HEK293T (cell line): ENCODE results near the gene SFXN3.
A peak's percentile ranks its signal among the peaks of the same experiment; 100 is the strongest.

Source experiments
- CTCF ChIA-PET: fragments of 350-600 bp; formaldehyde crosslinking; extraction: SDS; loops from one replicate; lab custom pipeline; 2021; ENCODE audit warnings: antibody characterized with exemption, inconsistent platforms; lab: Yijun Ruan, JAX
- POLR2A ChIA-PET: fragments of 350-600 bp; formaldehyde crosslinking; extraction: SDS; loops from one replicate; lab custom pipeline; 2020; ENCODE audit warnings: antibody characterized with exemption, inconsistent platforms; lab: Yijun Ruan, JAX
- DNase-seq: peaks from one replicate; pipeline ENCODE4 v3.0.0; 2012; ENCODE audit warnings: mixed read lengths; ENCODE audit errors: extremely low spot score
- ARNT ChIP-seq: fragments of 450-650 bp; IDR thresholded peaks from 2 replicates; pipeline ENCODE4 v1.6.1; 2017; ENCODE audit warnings: mild to moderate bottlenecking
- BHLHE40 ChIP-seq: fragments of 450-650 bp; IDR thresholded peaks from 2 replicates; pipeline ENCODE4 v1.6.1; 2016; ENCODE audit warnings: mild to moderate bottlenecking, moderate library complexity, borderline replicate concordance
- CTBP1 ChIP-seq: fragments of 450-650 bp; IDR thresholded peaks from 2 replicates; pipeline ENCODE4 v1.6.1; 2016; ENCODE audit warnings: borderline replicate concordance
- ELF4 ChIP-seq: fragments of 450-650 bp; IDR thresholded peaks from 2 replicates; pipeline ENCODE4 v1.6.1; 2017; ENCODE audit warnings: antibody characterized with exemption
- FOXA1 ChIP-seq: fragments of 450-650 bp; IDR thresholded peaks from 2 replicates; pipeline ENCODE4 v1.6.1; 2016; ENCODE audit warnings: mild to moderate bottlenecking
- FOXK2 ChIP-seq: fragments of 450-650 bp; IDR thresholded peaks from 2 replicates; pipeline ENCODE4 v1.6.1; 2016; ENCODE audit warnings: mild to moderate bottlenecking
- FOXM1 ChIP-seq: fragments of 450-650 bp; IDR thresholded peaks from 2 replicates; pipeline ENCODE4 v1.6.1; 2017; ENCODE audit warnings: mild to moderate bottlenecking, borderline replicate concordance
- HDGF ChIP-seq: fragments of 450-650 bp; IDR thresholded peaks from 2 replicates; pipeline ENCODE4 v1.6.1; 2017; ENCODE audit warnings: antibody characterized with exemption, borderline replicate concordance
- L3MBTL2 ChIP-seq: fragments of 450-650 bp; conservative IDR thresholded peaks from 2 replicates; pipeline ENCODE4 v1.6.1; 2016; ENCODE audit warnings: mild to moderate bottlenecking
- LEF1 ChIP-seq: fragments of 450-650 bp; IDR thresholded peaks from 2 replicates; pipeline ENCODE4 v1.6.1; 2017; ENCODE audit warnings: mild to moderate bottlenecking, borderline replicate concordance
- NFRKB ChIP-seq: fragments of 450-650 bp; IDR thresholded peaks from 2 replicates; pipeline ENCODE4 v1.6.1; 2016; ENCODE audit warnings: mild to moderate bottlenecking, moderate library complexity
- PKNOX1 ChIP-seq: fragments of 450-650 bp; IDR thresholded peaks from 2 replicates; pipeline ENCODE4 v1.6.1; 2016
- SP1 ChIP-seq: fragments of 450-650 bp; IDR thresholded peaks from 2 replicates; pipeline ENCODE4 v1.6.1; 2017
- SUZ12 ChIP-seq: fragments of 450-650 bp; IDR thresholded peaks from 2 replicates; pipeline ENCODE4 v1.6.1; 2016; ENCODE audit warnings: mild to moderate bottlenecking
- TARDBP ChIP-seq: fragments of 450-650 bp; IDR thresholded peaks from 2 replicates; pipeline ENCODE4 v1.6.1; 2016
- ZNF384 ChIP-seq: fragments of 450-650 bp; IDR thresholded peaks from 2 replicates; pipeline ENCODE4 v1.6.1; 2016

The SFXN3 gene

GRCh38 chr10:101031128-101031795 is at the start of gene SFXN3, which contains the start of gene PDZD7:
Gene SFXN3, plus strand, starts transcription at chr10:101031234. Its CDS starts 3,461 bp downstream, at chr10:101034695.
Gene PDZD7, minus strand, starts transcription at chr10:101031129. Its CDS starts 910 bp downstream, at chr10:101030219.
- peak; percentile 100 for DNase-seq
- POLR2A ChIA-PET = interaction anchor here (0.8 to 3.9 kb wide), 7 partner anchors 8 to 111 kb away, joined by 3 to 30 read pairs (median 9); partner anchors contain the start of gene KAZALD1
- TF ChIP-seq FOXK2 (no peak), PKNOX1 (peak; percentile 100), TARDBP (no peak), ZNF384 (no peak)
- CTCF ChIA-PET = interaction anchor here (0.7 to 6.8 kb wide), 8 partner anchors 10 to 64 kb away, joined by 3 to 35 read pairs (median 4); no protein-coding TSS in a partner anchor

- ChIA-PET CTCF (no interaction called here), POLR2A (no interaction called here)
- TF ChIP-seq ARNT = no peak
- TF ChIP-seq ELF4 = no peak
- no peak for TF ChIP-seq ZNF384
- no peak for TF ChIP-seq FOXA1
- TF ChIP-seq LEF1 = no peak
- no peak for TF ChIP-seq PKNOX1
- no peak for TF ChIP-seq NFRKB
- TF ChIP-seq TARDBP = no peak
- TF ChIP-seq CTBP1 = no peak
- TF ChIP-seq BHLHE40 = no peak
- TF ChIP-seq FOXM1 = no peak
- TF ChIP-seq SP1 = no peak
- no peak for TF ChIP-seq HDGF
- DNase-seq = no peak
Measured at GRCh38 chr10:100982916-100983830, 47.9 kb upstream of the SFXN3 start.

- ChIA-PET POLR2A (no interaction called here), CTCF (no interaction called here)
- no peak for DNase-seq
- TF ChIP-seq L3MBTL2 = no peak
- TF ChIP-seq PKNOX1 = no peak
- no peak for TF ChIP-seq SUZ12
Measured at GRCh38 chr10:100983868-100984671, 47.0 kb upstream of the SFXN3 start.

GRCh38 chr10:100984672-100985177 is 46.3 kb upstream of the SFXN3 start:
- DNase-seq = no peak
- CTCF ChIA-PET = interaction anchor here (1.1 kb wide), 1 partner anchor 13 kb away, joined by 4 read pairs; no protein-coding TSS in a partner anchor
- POLR2A ChIA-PET = interaction anchor here (0.7 to 1.9 kb wide), 3 partner anchors 9 to 14 kb away, joined by 3 to 5 read pairs (median 3); no protein-coding TSS in a partner anchor
- TF ChIP-seq FOXA1 (no peak), FOXK2 (no peak), ELF4 (no peak)

- TF ChIP-seq SP1 (no peak), TARDBP (no peak), ZNF384 (no peak), L3MBTL2 (no peak), LEF1 (no peak), PKNOX1 (no peak), SUZ12 (no peak), ARNT (no peak), NFRKB (no peak), ELF4 (no peak), FOXK2 (no peak), HDGF (no peak), CTBP1 (no peak), FOXM1 (no peak), FOXA1 (no peak)
- DNase-seq = no peak
- POLR2A ChIA-PET = interaction anchor here (0.7 to 1.9 kb wide), 3 partner anchors 9 to 15 kb away, joined by 3 to 5 read pairs (median 3); no protein-coding TSS in a partner anchor
- CTCF ChIA-PET = interaction anchor here (1.1 to 1.9 kb wide), 2 partner anchors 13 to 14 kb away, joined by 4 read pairs; partner anchors contain the start of gene LZTS2
Measured at GRCh38 chr10:100985336-100985735, 45.7 kb upstream of the SFXN3 start.
